Activated gamma-delta T cell treated with anti-CD3 and anti-CD28 coated beads, Interleukin-2, amount 50 U/mL, for 16 hours (primary cell): ENCODE results near the gene GLIS1.

Experiments used
- DNase-seq: peaks from one replicate; pipeline ENCODE4 v3.0.0-alpha.2; 2020; ENCODE audit warnings: low read depth

GLIS1 gene

DNA sequence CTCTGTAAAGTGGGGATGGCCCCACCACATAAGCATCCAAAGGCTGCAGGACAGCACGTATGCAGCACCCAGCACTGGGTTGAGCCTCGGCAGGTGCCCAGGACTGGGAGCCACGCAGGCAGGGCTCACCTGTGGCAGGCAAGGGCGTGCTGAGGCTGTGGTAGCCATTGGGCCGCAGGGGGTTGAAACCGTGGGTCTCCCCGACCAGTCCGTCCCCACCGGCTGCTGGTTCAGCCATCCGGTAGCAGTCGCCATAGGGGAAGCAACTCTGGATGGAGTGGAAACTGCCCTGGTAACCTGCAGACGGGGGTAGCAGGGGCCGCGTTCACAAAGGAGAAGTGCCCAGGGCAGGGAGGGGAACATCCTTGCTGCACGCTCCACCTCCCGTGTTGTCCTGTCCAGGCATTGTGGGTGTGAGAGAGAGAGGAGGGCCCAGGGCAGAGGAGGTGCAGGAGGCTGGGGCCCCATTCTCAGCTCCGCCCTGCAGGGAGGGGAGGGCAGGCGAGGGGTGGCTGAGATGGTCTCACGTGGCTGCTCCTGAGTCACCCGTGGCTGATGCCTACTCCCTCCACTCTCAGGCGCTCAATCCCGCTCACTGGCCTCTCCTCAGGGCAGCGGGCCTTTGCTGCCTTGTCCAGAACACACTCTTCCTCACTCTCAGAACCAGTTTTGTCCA is 229.8 kb downstream of the GLIS1 start:
- no peak for DNase-seq

DNA sequence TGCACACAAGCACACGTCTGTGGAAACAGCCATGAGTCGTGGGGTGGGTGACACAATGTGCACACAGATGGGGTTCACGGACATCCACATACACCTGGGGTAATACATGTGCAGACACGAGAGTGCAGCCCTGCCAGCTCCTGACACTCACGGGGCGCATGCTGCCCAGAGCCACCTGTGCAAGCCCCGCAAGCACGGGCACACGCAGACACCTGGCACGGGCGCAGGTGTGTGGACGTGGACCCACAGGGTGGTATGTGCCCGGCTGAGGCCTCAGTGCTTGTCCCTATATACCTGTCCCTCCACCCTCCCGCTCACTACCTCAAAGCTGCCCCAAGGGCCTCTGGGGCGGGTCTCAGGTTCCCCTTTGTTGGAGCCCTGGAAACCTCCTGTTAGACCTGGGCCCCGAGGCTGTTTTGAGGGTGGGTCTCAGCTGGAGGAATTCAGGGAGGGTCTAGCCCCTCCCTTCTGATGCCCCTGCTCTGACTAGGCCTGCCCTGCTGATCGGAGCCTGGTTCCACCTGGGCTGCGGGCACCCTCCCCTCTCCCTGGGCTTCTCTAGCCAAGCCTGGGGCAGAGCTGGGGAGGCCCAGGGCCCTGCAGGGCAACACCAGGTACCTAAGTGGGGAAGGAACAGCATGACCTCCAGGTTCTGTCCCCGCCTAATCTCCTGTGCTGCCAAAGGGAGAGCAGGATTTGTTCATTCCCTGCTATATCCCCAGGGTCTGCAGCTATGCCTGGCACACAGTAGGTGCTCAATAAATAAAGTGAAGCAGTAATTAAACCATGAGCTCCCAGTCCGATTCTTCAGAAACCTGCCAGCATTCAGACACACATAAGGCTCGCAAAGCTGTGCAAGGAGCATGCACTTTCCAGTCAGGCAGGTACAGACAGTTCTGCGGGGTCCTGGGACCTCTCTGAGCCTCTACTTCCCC is 230.6 kb downstream of the GLIS1 start:
- no peak for DNase-seq

DNA sequence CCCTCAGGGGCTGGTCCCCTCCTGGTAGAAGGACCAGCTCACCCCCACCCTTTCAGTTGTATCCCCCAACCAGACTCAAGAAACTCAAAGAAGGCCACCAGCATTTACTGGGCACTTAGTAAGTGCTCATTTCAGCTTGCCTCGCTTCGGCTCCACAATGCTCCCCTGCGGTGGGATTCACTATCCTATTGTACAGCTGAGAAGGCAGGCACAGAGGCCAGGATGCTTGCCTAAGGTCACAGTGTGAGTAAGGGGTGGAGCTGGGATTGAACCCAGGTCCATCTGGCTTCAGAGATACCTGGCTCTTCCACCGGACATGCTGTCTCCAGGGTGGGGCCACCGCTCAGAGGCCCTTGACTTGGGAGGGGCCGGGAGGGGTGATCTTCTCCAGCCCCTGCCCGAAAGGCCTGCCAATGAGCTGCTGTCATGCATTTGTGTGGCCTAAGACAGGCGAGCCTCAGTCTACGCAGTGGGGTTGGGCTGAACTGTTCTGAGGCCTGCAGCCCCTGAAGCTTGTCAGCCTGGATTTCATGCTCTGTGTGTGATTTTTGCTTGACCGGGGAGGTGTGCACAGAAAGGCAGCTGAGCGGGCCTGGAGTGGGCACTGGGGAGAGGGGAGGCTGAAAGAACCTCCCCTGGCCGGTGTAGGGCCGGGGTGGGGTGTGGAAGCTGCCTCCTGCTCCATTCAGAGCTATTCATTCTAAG is 231.7 kb downstream of the GLIS1 start:
- no peak for DNase-seq

DNA sequence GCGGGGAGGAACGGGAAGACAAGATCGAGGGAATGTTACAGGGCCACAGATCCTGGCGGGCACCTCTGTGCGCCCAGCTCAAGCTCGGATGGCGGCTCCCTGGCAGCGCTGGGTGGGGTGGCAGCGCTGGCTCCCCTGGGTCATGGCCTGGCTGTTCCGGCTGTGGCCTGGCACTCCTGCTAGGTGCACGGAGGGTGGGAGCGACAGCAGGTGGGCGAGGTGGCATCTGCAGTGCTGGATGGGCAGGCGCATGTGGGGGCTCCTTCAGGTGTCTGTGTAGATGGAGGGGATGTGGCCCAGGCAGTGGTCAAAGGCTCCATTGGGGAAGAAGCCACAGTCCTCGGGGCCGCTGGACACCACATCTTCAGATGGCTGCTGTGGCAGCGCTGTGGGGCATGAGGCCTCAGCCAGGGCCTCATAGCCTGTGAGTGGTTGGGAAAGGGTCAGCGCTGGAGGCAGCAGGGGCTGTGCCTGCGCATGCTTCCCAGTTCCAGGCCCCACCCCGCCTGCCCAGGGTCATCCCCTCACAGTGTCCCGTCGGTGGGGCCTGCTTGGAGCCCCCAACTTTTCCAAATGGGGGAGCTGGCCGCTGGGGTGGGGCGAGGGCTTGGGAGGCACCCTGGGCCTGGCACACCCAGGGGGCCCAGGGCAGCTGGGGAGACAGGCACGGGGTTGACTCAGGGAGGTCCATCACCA is 232.5 kb downstream of the GLIS1 start:
- no peak for DNase-seq

DNA sequence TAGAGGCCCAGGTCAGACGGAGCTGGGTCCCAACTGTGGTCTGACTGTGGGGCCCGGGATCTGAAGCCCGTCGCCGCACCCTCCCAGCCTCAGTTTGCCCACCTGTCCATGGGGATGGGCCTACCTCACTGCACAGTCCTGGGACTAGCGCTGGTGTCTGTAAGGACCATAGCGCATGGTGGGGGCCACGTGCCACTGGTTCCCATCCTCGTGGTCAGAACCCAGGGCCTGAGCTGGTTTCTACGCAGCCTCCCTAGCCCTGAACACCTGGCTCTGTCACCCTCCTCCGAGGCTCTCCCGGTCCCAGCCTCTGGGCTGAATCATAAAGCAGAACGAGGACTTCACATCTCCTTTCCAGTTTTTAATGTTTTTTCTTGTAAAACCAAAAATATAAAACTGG is 233.1 kb downstream of the GLIS1 start:
- DNase-seq: no peak

DNA sequence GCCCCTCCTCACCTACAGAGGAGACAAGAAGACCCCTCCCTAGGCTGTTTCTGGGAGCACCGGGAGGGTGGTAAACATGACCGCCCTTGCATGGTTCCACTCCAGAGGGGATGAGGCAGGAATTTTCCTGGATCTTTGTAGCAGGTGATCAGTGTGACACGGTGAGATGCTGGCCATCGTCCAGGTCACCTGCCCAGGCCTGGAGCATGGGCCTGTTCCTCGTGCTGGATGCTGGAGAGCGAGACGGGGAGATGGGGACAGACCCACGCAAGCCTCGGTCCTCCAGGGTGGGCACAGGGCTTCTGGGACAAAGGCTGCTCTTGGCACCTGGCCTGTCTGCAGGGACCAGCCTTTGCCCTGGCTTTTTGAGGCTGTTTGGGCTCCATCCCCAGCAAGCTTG is 233.6 kb downstream of the GLIS1 start:
- DNase-seq: no peak

DNA sequence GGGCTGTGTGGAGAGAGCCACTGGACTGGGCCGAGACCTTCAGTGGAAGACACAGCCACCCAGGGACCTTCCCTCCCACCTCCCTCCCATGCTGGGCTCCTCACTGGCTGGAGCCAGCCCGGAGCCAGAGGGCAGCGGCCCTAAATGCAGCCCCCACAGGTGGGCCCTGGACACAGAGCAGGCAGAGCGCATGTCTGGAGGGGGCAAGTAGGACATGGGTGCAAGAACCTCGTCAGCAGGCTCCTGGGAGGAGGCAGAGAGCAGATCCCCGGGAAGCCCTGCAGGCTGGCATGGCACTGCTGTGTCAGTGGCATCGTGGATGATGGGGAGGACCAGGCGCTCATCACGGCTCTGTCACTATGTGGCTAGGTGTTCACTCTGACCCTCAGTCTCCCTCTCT is 234.1 kb downstream of the GLIS1 start:
- DNase-seq: no peak

DNA sequence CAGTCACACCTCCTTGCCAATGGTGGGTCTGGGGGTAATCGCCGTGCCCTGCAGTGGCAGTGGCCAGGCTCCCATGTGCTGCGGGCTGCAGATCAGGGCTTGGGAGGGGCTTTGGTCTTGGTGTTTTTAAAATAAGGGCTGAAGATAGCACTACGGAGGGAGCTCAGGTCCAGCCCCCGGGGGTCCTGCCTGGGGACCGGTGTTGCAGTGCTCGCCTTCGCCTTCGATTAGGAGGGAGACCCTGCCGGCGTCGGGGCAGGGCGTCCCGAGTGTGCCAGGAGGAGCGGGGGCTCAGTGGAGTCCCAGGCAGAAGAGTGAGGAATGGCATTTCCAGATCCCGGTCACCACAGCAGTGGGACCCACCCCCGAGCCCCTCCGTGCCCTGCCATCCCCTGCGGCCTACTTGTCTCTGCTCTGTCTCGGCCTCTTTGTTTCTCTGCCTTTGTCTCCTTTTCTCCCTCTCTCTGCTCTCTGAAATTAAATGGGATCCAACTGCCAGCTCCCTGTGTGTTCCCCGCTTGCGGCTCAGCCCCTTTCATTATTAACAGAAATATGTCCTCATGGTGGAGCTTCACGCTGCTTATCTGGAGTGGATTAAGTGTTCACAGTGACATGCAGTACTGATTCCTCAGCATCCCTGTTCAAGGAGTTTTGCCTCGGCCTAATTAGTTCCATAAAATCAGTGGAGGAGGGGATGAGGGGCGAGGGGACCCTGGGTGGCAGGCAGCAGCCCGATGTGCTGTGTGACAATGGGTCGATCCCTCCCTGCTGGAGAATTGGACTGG is 235.3 kb downstream of the GLIS1 start:
- DNase-seq: no peak

DNA sequence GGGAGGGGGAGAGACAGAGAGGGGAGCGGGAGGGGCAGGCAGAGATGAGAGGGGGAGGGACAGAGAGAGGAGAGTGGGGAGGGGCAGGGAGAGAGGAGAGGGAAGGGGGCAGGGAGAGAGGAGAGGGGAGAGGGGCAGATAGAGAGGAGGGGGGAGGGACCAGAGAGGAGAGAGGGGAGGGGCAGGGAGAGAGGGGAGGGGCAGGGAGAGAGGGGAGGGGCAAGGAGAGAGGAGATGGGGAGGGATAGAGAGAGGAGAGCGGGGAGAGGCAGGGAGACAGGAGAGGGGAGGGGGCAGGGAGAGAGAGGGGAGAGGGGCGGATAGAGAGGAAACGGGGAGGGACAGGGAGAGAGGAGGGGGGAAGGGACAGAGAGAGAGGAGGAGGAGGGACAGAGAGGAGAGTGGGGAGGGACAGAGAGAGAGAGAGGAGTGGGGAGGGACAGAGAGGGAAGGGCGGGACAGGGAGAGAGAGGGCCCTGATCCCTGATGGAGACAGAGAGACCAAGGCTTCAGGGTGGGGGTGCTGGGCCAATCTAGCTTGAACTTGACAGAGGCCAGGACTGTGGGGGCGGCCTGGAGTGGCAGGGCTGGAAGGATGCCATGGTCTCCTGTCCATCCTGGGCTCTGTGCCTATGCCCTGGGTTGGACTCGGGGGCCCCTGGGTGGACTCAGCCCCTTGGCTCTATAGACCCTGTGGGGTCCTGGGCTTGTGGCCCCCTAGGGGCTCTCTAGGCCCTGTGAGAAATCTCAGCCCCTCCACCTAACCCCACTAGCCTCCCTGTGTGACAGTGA is 236.1 kb downstream of the GLIS1 start:
- DNase-seq: no peak

DNA sequence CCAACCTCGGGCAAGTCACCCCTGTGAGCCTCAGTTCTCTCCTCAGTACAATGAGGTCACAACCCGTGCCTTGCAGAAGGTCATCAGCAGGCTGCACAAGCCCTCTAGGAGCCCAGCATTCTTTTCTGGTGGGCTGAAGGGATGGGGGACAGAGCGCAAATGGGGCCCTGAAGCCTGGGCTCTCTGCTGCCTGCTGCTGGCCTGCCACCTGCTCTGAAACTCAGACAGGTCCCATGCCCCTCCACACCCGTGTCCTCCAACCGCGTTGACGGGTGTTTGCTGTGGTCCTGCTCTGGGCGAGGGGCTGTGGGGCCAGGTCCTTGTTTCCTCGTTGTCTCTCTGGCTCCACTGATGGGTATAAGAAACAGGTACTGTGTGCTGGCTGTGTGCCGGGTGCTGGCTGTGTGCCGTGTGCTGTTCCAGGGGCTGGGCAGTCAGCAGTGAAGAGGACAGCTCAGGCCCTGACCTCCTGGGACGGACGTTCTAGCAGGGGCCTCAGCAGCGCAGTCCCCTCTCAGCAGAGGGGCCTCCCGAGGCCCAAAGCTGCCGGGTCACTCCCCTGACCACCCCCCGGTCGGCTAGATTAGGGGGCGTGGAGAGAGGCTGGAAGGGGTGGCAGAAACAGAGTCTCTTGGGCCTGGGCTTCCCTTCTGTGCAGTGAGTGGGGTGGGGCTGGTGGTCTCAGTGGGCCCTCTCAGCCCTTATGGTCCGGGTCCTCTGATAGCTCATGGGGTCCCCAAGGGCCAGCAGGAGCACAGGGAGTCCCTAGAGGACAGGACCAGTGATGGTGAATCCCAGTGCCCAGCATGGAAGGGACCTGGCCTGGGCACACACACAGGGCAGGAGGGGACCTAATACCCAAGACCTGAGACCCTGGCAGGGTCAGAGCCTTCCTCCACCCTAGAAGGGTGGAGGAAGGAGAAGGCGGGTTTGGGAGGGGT is 237.6 kb downstream of the GLIS1 start:
- DNase-seq: no peak

DNA sequence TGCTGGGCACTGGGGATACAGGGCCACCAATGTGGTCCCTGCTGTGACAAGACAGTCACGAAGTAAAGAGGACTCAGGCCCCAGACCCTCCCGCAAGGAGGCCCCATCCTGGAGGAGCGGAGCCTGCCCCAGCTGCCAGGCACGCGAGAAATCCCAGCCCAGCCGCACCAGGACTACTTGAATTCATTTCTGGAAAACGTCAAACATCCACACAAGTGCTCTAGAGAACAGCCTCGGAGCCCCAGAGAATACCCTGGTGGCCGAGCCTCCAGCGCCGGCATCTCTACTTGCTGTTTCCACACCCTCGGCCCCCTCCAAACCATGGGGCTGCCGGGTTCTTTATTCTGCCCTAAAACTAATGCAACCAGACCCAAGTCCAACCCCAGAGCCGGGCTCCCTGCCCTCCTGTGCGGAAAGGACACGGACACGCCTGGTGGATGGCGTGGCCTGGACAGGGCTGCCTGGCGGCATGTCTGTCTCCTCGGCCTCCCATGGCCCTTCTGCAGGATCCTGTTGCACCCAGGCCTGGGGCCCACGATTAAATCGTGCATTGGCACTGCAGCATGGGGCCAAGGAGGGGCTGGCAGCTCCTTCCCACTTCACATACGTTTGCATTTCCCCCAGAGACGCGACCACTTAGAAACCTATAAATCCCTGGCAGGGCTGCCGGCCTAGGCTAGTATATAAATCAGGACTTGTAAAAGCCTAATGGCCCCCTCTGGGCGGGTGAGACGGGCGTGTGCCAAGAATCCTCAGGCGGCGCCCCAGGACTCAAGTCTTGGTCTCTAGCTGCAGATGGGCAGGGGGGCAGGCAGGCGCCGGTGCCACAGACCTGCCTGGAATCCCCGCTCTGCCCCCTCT is 238.5 kb downstream of the GLIS1 start:
- DNase-seq: no peak

DNA sequence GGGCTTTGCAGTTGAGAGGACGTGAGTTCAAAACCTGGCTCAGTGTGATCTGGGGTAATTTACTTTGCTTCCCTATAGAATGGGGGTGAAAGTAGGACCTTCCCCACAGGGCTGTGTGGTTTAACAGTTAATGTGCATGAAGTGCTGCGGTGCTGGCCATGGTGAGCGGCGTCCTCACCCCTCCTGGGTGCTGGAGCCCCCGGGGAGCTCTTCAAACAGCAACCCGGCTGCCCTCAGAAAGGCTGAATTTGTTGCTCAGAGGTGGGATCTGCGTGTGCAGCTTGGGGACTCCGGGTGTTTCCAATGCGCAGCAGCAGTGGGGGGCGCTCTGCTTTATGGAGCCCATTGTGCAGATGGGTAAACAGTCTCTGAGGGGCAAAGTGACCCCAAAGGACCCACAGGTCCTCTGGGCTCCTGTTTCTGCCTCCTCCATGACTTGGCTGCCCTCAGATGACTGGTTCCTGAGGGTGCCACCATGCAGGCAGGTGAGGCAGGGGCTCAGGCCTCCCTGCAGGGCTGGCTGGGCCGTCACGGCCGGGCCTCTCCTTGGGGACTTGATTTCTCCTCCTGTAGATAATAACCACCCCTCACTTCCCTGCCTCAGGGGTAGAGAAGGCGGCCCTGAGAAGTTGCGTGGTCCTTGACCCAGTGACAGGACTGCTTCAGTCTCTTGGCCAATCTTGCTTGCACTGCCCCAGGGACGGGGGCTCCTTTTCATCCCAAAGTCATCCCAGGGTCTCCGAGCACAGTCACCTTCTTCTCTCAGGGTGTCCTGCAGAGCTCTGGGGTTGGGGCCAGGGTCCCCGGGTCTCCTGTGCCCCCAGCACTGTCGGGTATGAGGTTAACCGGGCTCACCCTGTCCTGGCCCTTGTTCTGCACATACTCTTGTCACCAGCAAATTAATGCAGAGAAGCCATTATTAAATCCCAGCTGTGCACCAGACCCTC is 239.4 kb downstream of the GLIS1 start:
- no peak for DNase-seq

DNA sequence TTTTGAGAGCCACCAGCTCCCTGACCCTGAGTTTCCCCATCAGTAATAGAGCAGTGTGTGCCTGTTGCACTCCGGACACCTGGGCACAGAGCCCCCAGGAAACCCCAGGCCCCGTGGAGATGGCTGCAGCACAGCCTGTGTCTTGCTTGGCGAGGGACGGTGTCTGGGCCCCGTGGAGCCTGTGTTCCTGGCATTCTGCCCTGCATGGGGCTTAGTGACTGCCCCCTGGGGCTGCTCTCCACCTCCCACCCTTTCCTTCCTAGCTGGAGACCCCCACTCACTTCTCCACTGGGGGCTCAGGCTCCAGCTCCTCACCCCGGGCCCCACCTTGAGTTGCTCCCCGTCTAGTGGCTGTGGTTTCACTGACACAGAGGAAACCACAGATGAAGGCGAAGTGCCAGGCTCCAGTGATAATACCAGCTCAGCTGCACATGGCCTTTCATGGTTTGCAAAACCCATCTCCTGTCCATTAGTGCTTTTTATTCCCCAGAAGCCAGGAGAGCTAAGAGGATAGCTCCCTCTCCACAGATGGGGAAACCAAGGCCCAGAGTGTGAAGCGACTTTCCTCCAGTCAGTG is 240.3 kb downstream of the GLIS1 start:
- no peak for DNase-seq

DNA sequence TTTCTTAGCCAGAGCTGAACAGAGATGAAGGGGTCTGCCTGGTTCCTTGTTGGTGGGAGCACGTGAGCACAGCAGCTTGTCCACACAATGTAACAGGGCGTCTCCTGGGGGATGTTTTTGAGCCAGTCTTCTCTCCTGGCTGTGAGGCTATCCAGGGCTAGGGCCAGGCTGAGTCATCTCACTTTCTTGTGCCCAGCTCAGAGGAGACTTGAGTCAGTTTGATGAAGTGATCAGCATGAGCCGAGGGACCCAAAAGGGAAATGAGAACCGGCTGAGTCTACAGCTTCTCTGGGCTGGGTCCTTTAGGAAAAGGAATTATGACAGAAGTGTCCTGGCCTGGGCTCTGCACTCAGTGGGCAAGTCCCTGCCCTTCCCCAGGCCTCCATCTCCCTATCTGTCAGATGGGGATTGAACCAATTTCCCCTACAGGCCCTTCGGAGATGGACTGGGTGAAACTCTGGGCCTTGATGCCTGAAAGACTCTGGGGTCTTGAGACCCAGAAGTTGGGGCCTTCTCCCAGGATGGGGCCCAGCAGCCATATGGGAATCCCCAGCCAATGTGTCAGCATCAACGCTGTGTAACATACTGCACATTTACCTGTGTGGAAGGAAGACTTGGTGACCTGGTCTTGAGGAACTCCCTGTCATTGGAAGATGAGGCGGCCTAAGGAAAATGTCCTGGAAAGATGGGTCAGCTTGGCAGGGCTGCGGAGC is 243.2 kb downstream of the GLIS1 start:
- no peak for DNase-seq

DNA sequence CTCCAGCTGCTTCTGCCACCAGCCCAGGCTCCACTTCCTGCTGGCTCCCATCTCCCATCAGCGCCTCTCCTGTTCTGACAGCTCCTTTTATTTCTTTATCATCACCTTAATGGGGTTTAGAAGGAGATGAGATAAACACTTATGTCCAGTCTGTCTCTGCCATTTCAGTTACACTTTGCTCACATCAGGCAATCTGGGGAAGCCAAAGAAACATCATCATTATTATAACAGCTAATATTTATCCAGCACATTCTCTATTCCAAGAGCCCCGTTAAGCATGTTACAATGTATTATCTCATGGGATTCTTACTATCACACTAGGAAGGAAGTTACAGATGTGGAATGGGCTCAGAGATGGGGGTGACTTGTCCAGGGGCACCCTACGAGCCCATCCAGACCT is 248.6 kb downstream of the GLIS1 start:
- no peak for DNase-seq

DNA sequence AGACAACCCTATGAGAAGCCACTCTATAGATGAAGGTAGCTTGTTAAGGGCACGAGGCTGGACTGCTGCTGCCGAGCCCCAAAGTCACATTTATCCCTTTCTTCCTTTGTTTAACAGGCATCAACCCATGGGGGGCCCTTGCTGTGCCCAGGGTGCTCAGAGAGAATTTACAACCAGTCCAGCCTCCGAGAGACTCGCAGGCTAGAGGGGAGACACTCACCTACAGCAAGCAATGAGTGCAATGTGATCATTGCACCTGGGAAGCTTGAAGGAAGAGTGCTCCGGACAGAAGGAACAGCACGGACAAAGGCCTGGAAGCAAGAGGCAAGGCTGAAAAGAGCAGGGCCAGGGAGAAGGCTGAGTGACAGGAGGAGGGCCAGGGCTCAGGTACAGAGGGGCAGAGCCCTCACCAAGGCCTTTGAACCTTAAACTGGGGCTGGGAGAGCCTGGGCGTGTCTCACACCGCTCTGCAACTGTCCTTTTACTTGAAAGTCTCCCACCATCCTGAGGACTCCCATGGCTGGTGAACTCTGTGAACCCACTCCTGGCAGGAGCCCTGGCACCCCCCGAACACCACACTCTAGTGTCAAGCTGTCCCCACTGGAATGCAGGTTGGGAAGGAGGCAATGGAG is 252.5 kb downstream of the GLIS1 start:
- DNase-seq: no peak
